HG02981 (cell line): ENCODE results near the gene TTC5.
"Not testable (repeated sequence)": the region's sequence is repeated elsewhere in the genome, so short reads cannot be mapped to it uniquely, and the experiment has no call there.

Experiments used
- ATAC-seq: cut with Tn5 transposase; IDR thresholded peaks from one replicate; pipeline ENCODE4 v1.9.1; 2021; ENCODE audit warnings: mild to moderate bottlenecking, moderate library complexity; ENCODE audit not compliant: unreplicated experiment

Gene TTC5

GRCh38 chr14:20306079-20306423 is 300 bp upstream of the TTC5 start:
- no peak for ATAC-seq

DNA sequence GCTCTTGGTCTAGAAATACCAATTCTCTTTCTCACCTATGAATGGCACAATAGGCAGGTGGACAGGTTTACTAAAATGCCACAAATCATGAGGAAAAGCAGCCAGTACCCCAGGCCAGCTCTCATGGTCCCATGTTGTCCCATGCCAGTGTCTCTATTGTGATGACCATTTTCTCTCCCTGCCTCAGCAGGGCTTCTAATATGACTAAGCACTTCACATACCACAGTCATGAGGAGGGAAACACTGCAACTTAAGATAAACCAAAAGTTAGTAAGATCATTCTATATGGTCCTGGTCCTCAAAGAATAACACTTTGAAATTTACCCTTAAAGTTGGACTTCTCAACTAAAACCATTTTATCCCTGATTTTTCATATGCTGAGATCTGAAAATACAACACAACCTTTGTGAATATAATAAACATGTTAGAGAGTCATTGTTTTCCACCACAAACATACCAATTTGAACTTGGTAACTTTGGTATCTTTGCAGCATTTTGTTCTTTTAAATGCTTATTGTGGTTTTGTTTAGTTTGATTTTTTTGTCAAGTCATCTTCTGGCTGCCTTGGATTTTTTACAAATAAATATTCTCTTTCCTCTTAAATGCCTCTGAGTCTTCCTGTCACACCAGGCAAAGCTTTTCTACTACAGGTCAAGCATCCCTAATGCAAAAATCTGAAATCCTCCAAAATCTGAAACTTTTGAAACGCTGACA is 3.6 kb downstream of the TTC5 start:
- ATAC-seq: no peak

DNA sequence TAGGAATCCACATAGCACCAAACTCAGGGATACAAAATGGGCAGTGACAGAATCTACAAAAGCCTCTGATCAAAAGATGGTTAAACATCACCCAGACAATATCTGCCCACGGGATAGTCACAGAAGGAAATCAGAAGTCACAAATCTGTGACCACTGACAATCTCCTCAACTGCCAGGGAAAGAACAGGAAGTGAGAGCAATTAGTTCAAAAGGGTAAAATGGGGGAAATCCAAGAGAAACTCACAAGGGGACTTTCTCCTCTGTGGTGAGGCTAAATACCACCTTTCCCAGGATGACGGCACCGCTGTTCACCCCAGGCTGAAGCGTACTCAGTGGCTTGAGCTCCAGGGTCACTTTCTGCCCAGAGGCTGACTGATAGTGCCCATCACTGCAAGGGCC is 10.7 kb downstream of the TTC5 start:
- peak; percentile 81 for ATAC-seq

- no peak for ATAC-seq
Observed at GRCh38 chr14:20294636-20295035, 11.1 kb downstream of the TTC5 start.

GRCh38 chr14:20281998-20282397 is 23.8 kb downstream of the TTC5 start:
- ATAC-seq: not testable (repeated sequence)

DNA sequence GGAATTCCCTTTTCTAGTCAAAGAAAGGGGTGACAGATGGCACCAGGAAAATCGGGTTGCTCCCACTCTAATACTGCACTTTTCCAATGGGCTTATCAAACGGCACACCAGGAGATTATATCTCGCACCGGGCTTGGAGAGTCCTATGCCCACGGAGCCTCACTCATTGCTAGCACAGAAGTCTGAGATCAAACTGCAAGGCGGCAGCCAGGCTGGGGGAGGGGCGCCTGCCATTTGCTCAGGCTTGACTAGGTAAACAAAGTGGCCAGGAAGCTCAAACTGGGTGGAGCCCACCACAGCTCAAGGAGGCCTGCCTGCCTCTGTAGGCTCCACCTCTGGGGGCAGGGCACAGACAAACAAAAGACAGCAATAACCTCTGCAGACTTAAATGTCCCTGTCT is 25.5 kb downstream of the TTC5 start:
- not testable (repeated sequence) for ATAC-seq

- ATAC-seq: no peak
Observed at GRCh38 chr14:20278414-20278813, 27.3 kb downstream of the TTC5 start.

- ATAC-seq: no peak
Observed at GRCh38 chr14:20277409-20277808, 28.3 kb downstream of the TTC5 start.

GRCh38 chr14:20274062-20274461 is 31.7 kb downstream of the TTC5 start:
- no peak for ATAC-seq

DNA sequence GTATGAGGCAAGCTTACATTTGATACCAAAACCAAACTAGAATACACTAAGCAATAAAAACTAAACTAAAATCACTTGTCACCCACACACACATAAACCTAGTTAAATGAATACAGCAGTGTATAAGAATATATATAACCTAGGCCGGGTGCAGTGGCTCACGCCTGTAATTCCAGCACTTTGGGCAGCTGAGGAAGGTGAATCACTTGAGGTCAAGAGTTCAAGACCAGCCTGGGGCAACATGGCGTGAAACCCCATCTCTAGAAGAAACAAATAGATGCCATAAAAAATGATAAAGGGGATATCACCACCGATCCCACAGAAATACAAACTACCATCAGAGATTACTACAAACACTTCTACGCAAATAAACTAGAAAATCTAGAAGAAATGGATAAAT is 41.4 kb downstream of the TTC5 start:
- ATAC-seq: not testable (repeated sequence)

DNA sequence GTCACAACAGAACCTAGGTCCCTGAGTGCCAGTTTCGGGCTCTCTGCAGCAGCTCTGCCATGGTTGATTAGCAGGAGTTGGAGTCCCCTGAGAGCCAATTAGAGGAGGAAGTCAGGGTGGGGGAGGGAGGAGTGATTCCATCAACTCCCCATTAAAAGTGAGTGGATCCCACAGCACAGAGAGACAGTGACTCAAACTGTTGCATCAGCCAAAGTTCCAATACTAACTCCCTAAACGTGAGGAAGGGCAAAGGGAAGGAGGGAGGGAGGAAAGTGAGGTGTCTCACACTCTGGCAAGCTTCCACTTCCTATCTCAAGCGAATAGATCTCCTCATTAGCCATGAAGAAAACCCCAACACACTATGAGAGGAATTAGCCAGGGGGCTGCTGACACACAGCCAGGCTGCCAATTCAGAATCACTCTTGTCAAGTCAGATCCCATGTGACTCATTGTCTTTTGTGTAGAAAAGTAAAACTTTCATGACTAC is 43.1 kb downstream of the TTC5 start:
- ATAC-seq: no peak

GRCh38 chr14:20247646-20248246 is 58.0 kb downstream of the TTC5 start:
- no peak for ATAC-seq
